Measurements from ENCODE around the gene CELF6.
A peak's percentile ranks its signal among the peaks of the same experiment; 100 is the strongest.
"Not testable (repeated sequence)": the region's sequence is repeated elsewhere in the genome, so short reads cannot be mapped to it uniquely, and the experiment has no call there.

CELF6 gene

DNA sequence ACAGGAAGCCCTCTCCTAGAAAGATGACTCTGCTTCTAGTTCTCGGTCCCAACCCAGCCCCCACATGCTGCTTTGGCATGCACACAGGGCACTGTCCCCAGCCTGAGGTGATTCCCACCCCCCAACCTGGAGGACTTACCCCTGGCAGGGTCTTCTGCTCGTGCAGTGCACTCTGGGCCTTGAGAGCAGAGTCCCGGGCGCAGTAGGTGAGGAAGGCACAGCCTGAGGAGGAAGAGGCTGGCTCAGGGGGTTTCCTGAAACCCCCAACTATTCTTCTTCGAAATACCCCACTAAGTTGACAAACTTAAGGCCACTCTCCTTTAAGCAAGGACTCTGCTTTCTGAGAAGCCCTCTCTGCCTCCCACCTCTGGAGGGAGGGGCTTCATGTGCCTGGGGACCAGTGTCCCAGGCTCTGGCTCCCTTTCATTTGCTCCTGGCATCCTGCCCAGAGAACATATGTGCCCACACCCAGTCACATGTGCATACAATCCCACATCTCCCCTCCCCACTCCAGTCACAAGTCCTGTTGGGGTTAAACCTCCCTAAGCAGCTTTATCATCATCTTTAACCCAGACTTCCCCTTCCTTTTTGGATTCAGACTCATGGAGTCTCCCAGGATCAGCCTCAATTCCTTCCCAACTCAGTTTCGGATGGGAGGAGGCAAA is 4.1 kb downstream of the CELF6 start:
- DNase-seq (ENCODE audit: low read depth in 3 of 3): no peak

DNA sequence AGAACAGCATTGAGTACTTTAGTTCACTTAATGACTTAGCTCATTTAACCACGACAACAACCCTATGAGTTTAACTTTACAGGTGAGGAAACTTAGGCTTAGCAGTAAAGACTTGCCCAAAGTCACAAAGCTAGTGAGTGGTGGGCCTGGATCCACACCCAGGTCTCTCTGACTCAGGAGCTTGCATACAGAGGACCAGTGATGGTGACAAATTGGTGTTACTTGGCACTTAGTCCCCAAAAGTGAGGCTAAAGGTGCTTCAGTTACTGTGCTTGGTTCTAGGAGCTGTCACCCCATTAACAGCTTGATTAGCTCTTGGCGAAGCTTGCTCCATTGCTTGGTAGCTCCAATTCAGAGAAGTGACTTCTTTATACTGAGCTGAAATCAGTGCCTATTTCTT is 6.1 kb downstream of the CELF6 start:
- DNase-seq (ENCODE audit: low read depth in 3 of 3): no peak

DNA sequence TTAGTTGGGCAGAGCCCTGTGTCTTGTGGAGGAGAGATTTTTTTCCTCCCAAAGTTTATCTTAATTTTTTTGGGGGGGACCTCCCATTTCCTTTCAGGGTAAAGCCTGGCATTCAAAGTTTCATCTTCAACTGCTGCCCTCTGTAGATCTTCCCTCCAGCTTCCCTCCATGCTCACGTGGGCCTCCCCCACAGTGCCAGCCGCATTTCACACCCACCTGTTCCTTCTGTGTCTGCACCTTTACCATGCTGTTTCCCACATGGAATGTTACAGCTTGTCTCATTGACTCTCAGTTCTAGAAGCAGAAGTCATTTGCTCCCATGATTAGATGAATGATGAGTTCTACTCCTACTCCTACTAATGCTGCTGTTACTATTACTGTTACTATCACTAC is 6.5 kb downstream of the CELF6 start:
- DNase-seq (ENCODE audit: low read depth in 3 of 3): no peak

DNA sequence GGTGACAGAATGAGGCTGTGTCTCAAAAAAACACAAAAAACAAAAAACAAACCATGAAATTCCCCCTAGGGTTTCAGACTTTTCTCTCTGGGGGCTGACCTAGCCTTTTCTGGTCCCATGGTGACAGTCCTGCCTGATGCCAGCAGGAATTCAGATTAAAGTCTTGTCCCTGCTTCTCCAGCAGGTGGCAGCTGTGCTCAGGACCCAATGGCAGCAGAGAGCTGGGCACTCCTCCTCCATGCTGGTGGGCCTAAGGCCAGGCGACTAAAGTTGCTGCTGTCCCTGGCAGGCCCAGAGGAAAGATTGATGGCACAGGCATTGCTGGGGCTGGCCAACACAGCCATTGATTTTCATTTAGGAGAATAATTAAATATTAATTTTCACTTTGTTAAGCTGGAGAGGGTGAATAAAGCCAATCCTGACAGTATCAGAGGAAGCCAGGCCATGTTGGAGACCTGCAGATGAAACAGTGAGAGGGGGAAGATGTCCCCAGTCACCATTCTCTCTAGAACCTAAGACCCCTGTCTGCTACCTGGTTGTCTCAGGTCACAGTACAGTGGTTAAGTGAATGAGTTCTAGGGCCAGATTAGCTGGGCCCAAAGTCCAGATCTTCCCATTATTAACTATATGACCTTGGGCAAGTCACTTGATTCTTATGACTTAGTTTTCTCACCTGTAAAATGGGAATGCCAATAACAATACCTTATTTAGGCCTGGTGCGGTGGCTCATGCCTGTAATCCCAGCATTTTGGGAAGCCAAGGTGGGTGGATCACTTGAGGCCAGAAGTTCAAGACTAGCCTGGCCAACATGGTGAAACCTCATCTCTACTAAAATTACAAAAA is 7.1 kb downstream of the CELF6 start:
- DNase-seq (ENCODE audit: low read depth in 3 of 3): peak in 2 of 3 experiments; percentile 31 to 36

DNA sequence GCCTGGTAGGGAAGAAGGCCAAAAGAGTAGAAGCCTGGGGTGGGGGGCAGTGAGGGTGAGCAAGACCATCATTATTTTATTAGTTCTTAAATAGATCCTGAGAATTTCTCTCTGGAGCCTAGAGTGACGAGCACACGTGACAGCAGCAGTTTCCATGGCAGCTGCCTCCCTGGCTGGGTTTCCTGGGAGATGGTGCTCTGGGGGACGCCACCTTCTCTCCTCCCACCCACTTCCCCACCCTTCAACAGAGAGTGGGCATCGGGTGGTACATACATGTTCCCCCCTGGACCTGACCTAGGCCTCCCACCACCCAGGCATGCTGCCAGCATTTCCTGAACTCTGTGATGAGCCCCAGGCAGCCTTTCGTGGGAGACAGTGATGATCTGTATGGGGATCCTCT is 12.9 kb downstream of the CELF6 start:
- DNase-seq (ENCODE audit: low read depth in 3 of 3): no peak

DNA sequence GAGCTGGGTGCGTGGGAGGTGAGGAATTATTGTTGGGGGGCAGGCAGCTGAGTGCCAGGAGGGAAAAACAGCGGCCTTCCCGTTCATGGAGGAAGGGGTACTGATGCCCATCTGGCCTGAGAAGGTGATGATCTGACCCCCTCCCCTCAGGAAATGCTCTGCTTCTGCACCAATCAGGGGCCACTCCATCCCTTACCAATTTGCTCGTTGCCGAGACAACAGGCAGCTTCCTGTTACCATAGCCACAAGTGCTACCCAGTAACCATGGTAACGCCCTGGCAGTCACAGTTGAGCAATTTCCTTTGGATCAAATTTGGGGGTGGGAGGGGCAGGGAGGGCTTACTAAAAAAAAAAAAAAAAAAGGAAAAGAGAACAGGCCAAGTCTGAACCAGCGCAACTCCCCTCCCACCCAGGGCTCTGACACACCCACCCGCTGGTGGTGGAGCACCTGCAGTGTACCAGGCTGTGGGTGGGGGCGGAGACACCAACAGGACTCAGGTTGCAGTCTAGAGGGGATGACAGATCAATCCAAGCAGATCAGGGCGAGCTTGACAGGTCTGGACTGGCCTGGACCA is 13.7 kb downstream of the CELF6 start:
- DNase-seq (ENCODE audit: low read depth in 3 of 3): peak in 1 of 3 experiments; percentile 9

DNA sequence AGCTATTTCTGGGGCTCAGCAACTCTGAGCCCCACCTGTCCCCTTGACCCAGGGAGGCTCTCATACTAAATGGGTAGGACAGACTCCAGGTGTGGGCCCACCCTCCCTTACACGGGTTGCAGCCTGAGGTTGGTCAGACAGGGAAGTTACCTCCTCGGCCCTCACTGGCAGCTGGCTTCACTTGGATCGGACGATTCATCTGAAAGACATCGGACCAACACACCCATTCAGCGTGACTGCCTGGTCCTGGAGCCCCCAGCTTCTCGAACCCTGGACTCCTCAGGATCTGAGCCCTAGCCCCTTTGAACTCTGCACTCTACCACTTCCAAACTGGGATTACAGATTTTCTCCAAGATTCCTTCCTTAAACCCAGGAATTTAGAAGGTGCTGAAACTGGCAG is 15.4 kb downstream of the CELF6 start:
- no peak for DNase-seq (ENCODE audit: low read depth in 3 of 3)

DNA sequence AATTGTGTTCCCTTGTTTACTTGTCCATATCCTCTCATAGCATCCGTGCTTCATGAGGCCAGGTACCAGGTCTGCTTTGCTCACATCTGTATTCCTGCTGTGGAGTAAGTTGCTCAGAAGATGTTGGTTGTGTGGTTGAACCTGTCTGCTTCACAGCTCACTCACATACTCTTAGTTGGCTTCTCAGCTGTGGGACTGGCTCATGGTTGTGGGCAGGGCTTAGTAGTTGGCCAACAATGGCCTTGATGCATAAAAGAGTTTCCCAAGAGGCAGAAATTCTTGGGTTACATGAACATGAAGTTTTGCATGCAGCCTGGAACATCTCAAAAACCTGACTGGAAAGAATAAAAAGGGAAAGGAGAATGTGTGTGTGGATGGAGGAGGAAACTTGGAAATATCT is 17.0 kb downstream of the CELF6 start:
- DNase-seq (ENCODE audit: low read depth in 3 of 3): no peak

DNA sequence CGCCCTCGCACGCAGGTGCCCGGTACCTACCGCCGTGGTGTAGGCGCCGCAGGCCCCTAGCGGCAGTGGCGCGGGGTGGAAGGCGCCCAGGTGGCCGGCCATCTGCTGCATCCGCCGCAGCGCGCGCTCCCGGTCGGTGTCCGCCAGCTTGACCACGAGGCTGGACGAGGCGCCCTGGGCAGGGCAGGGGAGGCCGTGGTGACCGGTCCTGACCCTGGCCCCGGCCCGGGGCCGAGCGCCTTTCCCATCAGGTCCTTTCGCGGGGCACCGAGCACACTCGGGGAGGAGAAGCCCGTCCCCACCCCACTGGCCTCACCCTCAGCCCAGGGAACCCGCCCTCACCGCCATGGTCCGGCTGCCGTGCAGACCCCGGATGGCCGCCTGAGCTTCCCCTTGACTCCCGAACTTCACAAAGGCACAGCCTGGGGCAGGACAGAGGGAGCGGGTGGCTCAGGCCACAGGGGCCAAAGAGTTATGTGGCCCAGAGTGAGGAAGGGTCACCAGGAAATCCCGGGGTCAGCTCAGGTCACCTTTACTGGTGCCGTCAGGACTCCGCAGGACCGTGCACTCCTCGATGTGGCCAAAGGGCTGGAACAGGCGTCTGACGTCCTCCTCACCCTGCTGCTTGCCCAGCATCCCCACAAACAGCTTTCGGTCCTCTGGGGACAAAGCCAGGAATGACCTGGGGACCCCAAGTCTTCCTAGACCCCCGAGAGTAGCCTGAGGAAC is 30.2 kb downstream of the CELF6 start:
- no peak for DNase-seq (ENCODE audit: low read depth in 3 of 3)

DNA sequence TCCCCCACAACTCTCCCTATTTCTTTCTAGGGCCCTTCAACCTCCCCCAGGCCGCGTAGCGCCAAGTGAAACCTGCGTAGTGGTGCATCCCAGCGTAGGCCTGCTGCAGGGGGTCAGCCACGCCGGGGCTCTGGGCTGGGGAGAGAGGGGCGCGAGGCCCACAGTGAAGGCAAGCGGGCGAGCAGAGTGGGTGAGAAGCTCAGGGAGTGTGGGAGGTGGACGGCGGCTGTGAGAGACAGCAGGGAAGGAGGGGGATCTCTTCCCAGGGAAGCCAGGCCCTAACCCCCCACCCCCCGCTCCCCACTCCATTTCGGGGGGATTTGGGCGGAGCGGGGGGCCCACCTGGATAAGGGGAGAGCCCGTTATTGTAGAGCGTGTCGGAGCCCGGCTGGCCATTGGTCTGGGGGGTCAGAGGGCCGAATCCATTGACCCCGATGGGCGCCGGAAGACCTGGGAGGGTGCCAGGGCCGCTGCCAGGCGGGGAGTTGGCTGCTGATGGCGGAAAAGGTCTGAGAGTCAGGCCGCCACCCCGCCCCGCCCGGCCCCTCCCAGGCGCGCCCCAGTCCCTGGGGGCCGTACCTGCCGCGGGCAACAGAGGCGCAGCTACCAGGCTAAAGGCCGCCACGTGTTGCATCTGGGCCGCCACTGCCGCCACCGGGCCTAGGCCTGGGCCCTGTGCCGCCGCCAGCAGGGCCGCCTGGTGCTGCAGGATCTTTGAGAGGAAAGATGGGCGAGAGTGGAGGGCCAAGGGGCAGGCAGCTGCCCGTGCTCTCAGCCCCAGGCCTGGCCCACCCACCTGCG is 31.0 kb downstream of the CELF6 start:
- DNase-seq (ENCODE audit: low read depth in 3 of 3): no peak

DNA sequence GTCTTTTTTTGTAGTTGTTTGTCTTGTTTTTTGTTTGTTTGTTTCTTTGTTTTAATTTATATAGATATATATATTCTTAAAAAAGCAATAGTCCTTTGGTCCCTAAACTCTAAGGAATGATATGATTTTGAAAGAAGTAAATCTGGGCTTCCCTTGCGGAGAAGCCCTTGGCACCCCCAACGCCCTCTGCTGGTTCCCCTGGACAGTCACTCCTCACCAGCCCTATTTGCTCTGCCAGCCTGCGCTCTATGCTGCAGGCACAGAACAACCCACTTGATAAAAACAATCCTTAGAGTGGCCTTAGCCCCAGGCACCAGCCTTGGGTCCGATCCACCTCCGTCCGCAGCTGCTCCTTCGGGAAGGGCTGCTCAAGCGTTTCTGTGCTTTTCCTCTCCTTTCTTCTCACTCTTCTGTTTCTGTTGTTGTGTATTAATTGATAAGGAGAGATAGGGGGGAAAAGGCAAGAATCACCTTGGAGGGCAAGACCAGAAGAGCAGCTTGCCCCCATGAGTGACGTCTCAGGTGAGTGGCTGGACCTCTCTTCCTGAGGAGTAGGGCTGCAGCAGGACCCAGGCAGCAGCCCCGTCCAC is 33.9 kb downstream of the CELF6 start:
- peak; percentile 18 to 29 (median 25) for DNase-seq (ENCODE audit: low read depth in 3 of 3)

DNA sequence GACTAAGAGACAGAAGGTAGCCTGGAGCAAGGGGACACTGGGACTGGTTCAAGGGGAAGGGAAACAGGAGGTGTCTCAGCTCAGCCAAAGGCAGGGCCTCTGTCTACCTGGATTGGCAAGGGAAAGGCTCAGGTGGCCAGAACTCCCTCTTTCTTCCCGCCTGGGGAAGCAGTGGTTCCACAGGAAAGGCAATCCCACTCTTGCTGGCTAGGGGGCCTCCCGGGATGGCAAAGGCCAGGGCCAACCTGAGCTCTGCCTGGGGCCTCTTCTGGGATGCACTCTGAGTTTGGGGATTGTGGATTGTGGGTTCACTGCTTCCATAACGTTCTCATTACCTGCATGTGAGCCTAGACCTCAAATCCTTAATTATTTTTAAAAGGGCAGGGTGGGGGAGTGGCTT is 34.6 kb downstream of the CELF6 start:
- no peak for DNase-seq (ENCODE audit: low read depth in 3 of 3)

DNA sequence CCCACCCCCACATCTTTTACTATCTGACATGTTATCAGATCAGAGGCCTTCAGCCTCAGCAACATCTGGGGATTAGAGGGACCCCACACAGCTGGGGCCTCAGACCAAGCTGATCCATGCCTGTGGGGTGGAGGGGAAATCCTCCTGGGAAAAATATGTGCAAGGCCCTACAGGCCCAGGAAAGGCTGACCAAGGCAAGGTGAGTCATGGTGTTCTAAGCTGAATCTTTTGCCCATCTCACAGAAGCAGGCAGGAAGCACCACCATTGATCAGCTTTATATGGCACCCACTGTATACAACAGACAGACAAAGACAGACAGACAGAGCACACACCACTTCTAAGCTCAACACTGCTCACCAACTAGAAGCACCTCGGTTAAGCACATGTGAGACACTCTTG is 35.2 kb downstream of the CELF6 start:
- no peak for DNase-seq (ENCODE audit: low read depth in 3 of 3)

DNA sequence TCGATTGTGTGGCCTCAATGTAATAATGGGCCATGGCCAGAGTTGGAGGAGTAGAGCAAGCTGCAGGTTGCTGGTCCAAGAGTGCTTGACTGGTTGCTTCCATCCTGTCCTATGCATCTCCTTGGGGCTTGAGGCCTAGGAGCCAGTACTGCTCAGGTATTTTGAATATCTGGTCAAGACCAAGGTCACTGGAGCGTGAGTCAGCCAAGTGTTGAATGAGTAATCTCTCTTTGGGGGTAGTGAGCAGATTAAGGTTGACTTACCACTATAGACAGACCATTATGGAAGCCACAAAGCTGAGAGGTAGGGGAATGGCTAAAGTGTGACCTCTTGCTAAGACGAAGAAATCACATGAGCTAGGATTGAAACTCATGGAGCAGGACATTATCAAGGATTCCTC is 38.2 kb downstream of the CELF6 start:
- no peak for DNase-seq (ENCODE audit: low read depth in 3 of 3)

DNA sequence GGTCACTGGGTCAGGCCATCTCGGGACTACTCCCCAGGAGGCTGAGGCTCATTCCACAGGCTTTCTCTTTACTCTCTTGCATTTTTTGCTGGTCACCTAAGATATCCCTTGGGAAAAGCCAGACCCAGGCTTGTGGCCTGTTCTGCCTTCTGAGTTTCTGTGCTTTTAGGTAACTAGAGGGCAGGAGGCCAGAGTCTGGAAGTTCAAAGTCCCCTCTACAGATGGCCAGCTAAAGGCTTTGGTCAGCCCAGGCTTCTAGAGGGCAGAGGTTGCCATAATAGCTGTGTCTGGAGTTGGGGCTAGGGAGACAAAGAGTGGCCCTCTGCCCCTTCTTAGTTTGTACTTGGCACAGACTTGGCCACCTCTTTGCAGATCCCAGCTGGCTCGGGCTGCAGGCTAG is 39.2 kb downstream of the CELF6 start:
- DNase-seq (ENCODE audit: low read depth in 3 of 3): no peak

DNA sequence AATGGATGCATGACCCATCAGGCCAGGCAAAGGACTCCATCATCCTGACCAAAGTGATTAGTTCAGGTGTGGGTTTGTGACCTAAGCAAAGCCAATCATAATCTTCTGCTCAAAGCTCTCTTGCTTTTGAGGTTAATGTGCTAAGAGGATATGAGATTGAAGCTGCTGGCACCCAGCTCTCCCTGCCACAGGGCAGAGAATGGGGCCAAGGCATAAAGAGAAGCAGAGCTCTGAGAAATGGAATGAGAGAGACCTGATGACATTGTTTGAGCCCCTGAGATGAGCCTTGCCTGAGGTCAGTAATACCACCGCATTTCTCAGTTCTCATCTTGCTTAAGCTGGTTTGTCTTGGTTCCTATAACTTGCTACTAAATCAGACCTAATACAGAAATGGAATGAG is 41.2 kb downstream of the CELF6 start:
- DNase-seq (ENCODE audit: low read depth in 3 of 3): no peak

DNA sequence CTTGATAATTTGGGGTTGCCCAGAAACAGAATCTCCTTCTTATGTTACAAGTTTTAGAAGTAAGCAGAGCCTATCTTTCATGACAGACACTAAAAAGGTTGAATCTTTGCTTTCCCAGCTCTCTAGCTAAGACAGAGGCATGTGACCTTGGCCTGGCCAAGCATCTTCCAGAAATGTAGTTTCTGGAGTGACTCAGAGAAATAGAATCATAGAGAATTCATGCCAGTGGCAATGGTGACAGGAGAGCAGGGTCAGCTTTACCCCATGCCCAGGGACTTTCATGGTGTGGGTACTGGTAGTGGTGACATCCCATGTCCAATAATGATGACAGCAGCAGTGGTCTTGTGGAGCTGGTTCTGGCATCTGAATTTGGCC is 43.6 kb downstream of the CELF6 start:
- no peak for DNase-seq (ENCODE audit: low read depth in 3 of 3)

DNA sequence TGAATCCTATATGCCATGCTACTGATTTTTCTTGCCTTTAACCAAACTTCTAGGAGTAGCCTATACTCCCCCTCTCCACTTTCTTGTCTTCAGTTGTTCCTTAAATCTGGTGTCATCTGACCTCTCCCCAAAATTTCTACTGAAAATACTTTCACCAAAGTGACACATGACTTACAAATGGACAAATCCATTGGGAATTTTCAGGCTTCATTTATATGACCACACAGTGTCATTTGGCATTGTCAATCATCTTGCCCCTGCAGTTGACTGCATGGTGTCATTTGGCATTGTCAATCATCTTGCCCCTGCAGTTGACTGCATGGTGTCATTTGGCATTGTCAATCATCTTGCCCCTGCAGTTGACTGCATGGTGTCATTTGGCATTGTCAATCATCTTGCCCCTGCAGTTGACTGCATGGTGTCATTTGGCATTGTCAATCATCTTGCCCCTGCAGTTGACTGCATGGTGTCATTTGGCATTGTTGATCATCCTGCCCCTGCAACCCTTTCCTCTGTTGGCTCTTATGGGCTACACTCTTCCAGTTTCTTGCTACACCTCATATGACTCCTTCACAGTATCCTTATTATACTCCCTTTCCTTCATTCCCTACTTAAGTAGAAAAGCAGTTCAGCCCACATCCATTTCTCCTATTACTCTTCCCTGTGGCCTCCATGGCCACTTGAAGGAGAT is 44.2 kb downstream of the CELF6 start:
- DNase-seq (ENCODE audit: low read depth in 3 of 3): not testable (repeated sequence)

DNA sequence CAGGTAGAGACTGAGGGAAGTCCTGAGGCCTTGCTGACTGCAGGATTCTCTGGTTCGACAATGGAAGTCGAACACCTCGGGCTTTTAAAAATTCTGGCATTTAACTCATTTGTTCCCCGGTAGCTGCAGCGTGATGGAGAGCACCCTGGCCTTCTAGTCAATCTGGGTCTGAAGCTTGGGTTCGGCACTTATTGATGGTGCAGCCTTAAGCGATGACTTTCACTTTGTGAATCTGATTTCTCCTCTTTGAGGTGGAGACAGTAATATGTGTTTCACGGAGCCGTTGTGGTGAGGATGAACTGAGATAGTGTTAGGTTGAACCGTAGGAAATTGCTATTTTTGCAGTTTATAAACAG is 47.0 kb downstream of the CELF6 start:
- no peak for DNase-seq (ENCODE audit: low read depth in 3 of 3)

DNA sequence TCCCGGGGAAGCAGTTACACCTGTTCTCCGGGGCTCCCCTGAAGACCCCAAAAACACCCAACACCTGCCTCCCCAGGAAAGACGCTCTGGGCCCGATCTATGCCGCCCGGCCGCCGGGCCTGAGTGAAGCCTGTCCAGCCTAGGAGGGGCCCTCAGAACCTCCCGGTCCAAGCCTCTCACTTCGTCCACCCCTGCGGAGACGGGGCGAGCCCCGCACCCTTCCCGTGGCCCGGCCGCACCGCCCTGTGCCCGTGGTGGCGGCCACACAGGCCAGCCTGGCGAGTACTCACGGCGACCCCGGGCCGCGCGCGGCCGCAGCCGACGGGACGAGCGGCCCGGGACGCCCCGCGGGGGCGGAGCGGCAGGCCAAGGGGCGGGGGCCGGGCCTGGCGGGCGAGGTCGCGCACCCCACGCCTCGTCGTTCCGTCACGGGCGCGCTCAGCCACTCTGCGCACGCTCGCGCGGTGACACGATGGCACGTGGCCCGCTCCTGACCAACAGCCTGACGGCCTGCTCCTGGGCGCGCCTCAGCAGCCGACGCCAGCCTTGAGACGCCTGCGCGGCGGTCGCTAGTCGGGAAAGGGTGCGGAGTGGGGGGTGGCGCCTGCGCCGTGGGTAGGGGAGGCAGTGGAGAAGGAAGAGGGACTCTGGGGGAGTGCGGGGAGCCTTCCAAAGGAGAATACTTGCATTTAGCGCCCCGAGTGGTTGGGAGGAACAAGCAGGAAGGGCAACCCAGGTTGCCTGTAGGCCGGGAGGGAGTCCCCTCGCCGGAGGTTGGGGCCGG is 47.6 kb downstream of the CELF6 start, which contains the start of gene PARP6:
Gene PARP6 (minus strand): TSS at position 342 of the 784 bp plus-strand sequence. CDS start 5,077 bp downstream, outside the sequence.
- DNase-seq (ENCODE audit: low read depth in 3 of 3): peak; percentile 94 to 98 (median 97)
